Endothelial cell of umbilical vein (primary cell): ENCODE measurements around the gene ZFHX2.

Experiments
- CTCF ChIP-seq, 2 donors: IDR thresholded peaks; 1 replicate in 1 of 2; 2 replicates in 1 of 2; pipeline ENCODE4 v1.5.1; 2011; ENCODE audit warnings: low read length in 2 of 2, mild to moderate bottlenecking in 2 of 2, moderate library complexity in 2 of 2, control low read depth in 1 of 2, inconsistent platforms in 1 of 2, low read depth in 1 of 2; ENCODE audit not compliant: insufficient read depth in 1 of 2; ENCODE audit errors: extremely low read depth in 1 of 2
- EZH2 ChIP-seq: IDR thresholded peaks from 2 replicates; pipeline ENCODE4 v1.6.1; 2012; ENCODE audit warnings: borderline replicate concordance, low read depth, mild to moderate bottlenecking, moderate library complexity, low read length, inconsistent platforms; ENCODE audit not compliant: severe bottlenecking
- FOS ChIP-seq: IDR thresholded peaks from 2 replicates; pipeline ENCODE4 v1.6.1; 2011; ENCODE audit warnings: mild to moderate bottlenecking, low read length, moderate library complexity, borderline replicate concordance; ENCODE audit not compliant: insufficient read depth
- JUN ChIP-seq: IDR thresholded peaks from 2 replicates; pipeline ENCODE4 v1.6.1; 2011; ENCODE audit warnings: borderline replicate concordance, low read depth; ENCODE audit not compliant: insufficient read length, insufficient read depth
- MYC ChIP-seq: IDR thresholded peaks from one replicate; pipeline ENCODE4 v1.6.1; 2011; ENCODE audit warnings: mild to moderate bottlenecking, low read depth, low read length
- POLR2A ChIP-seq: IDR thresholded peaks from 2 replicates; pipeline ENCODE4 v1.6.1; 2012; ENCODE audit warnings: low read depth, mild to moderate bottlenecking, control low read depth, low read length
- POLR2AphosphoS5 ChIP-seq: IDR thresholded peaks from 2 replicates; pipeline ENCODE4 v1.6.1; 2012; ENCODE audit warnings: low read depth, mild to moderate bottlenecking, control low read depth, low read length, moderate library complexity; ENCODE audit not compliant: insufficient read depth
- TF ChIP-seq, protein P1 (sequence below): IDR thresholded peaks from 2 replicates; pipeline ENCODE4 v1.6.1; 2011; ENCODE audit not compliant: insufficient read depth, insufficient read length

DNA sequence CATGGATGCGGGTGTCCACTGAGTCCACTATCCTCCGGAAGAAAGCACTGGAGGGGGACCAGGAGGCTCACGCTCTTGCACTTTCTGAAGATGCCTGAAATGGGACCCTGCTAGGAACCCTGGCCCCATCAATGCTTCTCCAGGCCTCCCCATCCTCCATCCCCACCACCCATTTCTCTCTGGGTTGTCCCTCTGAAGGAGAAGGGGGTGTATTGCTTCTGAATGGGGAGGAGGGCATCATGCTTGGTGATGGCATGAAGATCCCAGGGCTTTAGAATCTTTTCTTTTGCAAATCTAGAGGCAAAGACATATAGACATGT lies 27.7 kb upstream of the ZFHX2 start:
- no peak for TF ChIP-seq EZH2
- TF ChIP-seq POLR2AphosphoS5, result no peak
- TF ChIP-seq CTCF (IDR thresholded peaks at IDR 0.05; ENCODE audit: extremely low read depth in 1 of 2, insufficient read depth in 1 of 2, low read depth in 1 of 2, low read length in 2 of 2), result no peak
- no peak for TF ChIP-seq POLR2A
- TF ChIP-seq, protein P1, sequence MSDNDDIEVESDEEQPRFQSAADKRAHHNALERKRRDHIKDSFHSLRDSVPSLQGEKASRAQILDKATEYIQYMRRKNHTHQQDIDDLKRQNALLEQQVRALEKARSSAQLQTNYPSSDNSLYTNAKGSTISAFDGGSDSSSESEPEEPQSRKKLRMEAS, result no peak
- TF ChIP-seq MYC, result no peak
- no peak for TF ChIP-seq JUN
- TF ChIP-seq FOS, result no peak
